Stimulated activated CD4-positive, alpha-beta T cell treated with anti-CD3 and anti-CD28 coated beads, Interleukin-2, amount 100 ng/mL, for 4 hours (primary cell): Measurements from ENCODE around the gene TRRAP.
"Not testable (repeated sequence)": the region's sequence is repeated elsewhere in the genome, so short reads cannot be mapped to it uniquely, and the experiment has no call there.

Experiments
- DNase-seq: peaks from one replicate; pipeline ENCODE4 v3.0.0-alpha.2; 2020; ENCODE audit warnings: low read depth

The TRRAP gene

GRCh38 chr7:98878365-98879197 lies at the start of gene TRRAP:
TSS of gene TRRAP (plus strand) at chr7:98878532. CDS start at chr7:98881151, 2,619 bp downstream.
- DNase-seq = peak; percentile 60

GRCh38 chr7:98830972-98831548 lies 47.3 kb upstream of the TRRAP start:
- no peak for DNase-seq

GRCh38 chr7:98831641-98832221 lies 46.6 kb upstream of the TRRAP start:
- no peak for DNase-seq

- no peak for DNase-seq
These were observed 45.3 kb upstream of the TRRAP start for GRCh38 chr7:98833022-98833421.

- DNase-seq = no peak
These were observed 43.4 kb upstream of the TRRAP start for GRCh38 chr7:98834949-98835348.

GRCh38 chr7:98836811-98837629 lies 41.3 kb upstream of the TRRAP start:
- DNase-seq = no peak

GRCh38 chr7:98837630-98837972 lies 40.7 kb upstream of the TRRAP start:
- no peak for DNase-seq

GRCh38 chr7:98840096-98840495 lies 38.2 kb upstream of the TRRAP start:
- no peak for DNase-seq

GRCh38 chr7:98840722-98841121 lies 37.6 kb upstream of the TRRAP start:
- no peak for DNase-seq

GRCh38 chr7:98841179-98841997 lies 36.9 kb upstream of the TRRAP start:
- DNase-seq = peak; percentile 42

- not testable (repeated sequence) for DNase-seq
These were observed 35.8 kb upstream of the TRRAP start for GRCh38 chr7:98842552-98842951.

- no peak for DNase-seq
These were observed 29.4 kb upstream of the TRRAP start for GRCh38 chr7:98848918-98849317.

- DNase-seq = no peak
These were observed 25.5 kb upstream of the TRRAP start for GRCh38 chr7:98852826-98853225.

GRCh38 chr7:98855610-98856422 lies 22.5 kb upstream of the TRRAP start:
- DNase-seq = no peak

- no peak for DNase-seq
These were observed 18.3 kb upstream of the TRRAP start for GRCh38 chr7:98860071-98860470.

- DNase-seq = no peak
These were observed 16.1 kb upstream of the TRRAP start for GRCh38 chr7:98862203-98862602.

- no peak for DNase-seq
These were observed 15.5 kb upstream of the TRRAP start for GRCh38 chr7:98862716-98863420.

- DNase-seq = no peak
These were observed 14.7 kb upstream of the TRRAP start for GRCh38 chr7:98863601-98864000.

- no peak for DNase-seq
These were observed 13.4 kb upstream of the TRRAP start for GRCh38 chr7:98864731-98865453.
